GM21423 (cell line): ENCODE data around the gene SNTA1.
"Not testable (repeated sequence)": the region's sequence is repeated elsewhere in the genome, so short reads cannot be mapped to it uniquely, and the experiment has no call there.

Experiments
- ATAC-seq: cut with Tn5 transposase; IDR thresholded peaks from one replicate; pipeline ENCODE4 v1.9.1; 2021; ENCODE audit warnings: mild to moderate bottlenecking, moderate library complexity; ENCODE audit not compliant: unreplicated experiment

The SNTA1 gene

GRCh38 chr20:33466303-33466646, 22.7 kb upstream of the SNTA1 start:
- ATAC-seq: no peak

- ATAC-seq: no peak
Observed at GRCh38 chr20:33465481-33466302, 22.1 kb upstream of the SNTA1 start.

DNA sequence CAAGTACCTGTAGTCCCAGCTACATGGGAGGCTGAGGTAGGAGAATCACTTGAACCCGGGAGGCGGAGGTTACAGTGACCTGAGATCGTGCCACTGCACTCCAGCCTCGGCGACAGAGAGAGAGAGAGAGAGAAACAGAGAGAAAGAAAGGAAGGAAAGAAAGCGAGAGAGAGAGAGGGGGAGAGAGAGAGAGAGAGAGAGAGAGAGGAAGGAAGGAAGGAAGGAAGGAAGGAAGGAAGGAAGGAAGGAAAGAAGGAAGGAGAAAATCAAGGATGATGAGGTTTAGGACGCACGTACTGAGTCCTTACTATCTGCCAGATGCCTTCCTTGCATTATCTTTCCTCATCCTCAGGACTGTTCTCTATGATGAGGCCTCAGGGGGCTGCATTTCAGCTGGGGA, 21.2 kb upstream of the SNTA1 start:
- ATAC-seq: not testable (repeated sequence)

DNA sequence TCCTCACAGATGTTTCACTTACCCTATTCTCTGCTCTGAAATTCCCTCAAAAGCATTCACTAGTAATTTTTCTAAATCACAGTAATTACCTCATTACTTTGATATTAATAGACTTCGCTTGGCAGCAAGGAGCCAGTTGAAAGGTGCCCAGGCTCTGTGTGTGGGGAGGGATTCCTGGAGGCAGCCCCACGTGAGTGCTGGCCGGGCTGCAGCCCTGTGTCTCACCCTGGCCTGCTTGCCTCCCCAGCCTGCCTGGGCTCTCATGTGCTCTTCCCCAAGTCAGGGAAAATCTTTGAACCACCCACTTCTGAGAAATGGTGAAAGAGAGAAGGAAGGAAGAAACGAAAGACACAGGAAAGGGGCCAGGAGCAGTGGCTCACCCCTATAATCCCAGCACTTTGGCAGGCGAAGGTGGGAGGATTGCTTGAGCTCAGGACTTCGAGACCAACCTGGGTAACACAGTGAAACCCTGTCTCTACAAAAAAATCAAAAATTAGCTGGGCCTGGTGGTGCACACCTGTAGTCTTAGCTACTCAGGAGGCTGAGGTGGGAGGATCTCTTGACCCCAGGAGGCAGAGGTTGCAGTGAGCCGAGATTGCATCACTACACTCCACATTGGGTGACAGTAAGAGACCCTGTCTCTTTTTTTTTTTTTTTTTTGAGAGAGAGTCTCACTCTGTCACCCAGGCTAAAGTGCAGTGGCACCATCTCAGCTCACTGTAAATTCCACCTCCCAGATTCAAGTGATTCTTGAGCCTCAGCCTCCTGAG, 20.0 kb upstream of the SNTA1 start:
- no peak for ATAC-seq

DNA sequence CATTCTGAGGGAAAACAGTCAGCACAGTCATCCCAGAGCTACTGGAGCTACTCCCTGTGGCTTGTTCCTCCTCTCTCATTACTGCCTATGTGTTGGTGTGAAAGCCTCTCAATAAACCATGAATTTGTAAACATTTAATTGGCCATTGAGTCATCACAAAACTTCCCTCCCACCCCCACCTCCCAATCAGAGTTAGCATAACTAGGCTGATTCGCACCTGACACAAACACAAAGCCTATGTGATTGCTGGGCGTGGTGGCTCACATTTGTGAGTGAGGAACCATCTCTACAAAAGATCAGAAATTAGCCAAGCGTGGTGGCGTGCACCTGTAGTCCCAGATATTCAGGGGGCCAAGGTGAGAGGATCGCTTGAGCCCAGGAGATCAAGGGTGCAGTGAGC, 17.1 kb upstream of the SNTA1 start:
- no peak for ATAC-seq

GRCh38 chr20:33459599-33459998, 16.0 kb upstream of the SNTA1 start:
- ATAC-seq: no peak

- not testable (repeated sequence) for ATAC-seq
Observed at GRCh38 chr20:33456916-33457642, 13.5 kb upstream of the SNTA1 start.

DNA sequence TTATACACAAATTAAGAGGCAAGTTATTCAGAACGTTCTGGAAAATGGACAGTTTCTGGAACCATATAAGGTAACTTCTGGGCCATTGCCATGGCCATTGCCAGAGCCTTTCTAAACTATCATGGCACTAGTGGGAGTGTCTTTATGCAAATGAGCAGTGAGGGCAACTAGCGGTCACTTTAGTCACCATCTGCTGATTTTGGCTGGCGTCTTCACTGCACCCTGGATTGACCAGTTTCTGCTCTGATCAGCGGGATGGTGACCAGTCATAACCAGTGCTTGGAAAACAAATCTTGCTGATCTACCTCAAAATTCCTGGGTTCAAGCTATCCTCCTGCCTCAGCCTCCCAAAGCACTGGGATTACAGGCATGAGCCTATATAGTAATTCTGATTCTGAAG, 7.3 kb upstream of the SNTA1 start:
- ATAC-seq: no peak

DNA sequence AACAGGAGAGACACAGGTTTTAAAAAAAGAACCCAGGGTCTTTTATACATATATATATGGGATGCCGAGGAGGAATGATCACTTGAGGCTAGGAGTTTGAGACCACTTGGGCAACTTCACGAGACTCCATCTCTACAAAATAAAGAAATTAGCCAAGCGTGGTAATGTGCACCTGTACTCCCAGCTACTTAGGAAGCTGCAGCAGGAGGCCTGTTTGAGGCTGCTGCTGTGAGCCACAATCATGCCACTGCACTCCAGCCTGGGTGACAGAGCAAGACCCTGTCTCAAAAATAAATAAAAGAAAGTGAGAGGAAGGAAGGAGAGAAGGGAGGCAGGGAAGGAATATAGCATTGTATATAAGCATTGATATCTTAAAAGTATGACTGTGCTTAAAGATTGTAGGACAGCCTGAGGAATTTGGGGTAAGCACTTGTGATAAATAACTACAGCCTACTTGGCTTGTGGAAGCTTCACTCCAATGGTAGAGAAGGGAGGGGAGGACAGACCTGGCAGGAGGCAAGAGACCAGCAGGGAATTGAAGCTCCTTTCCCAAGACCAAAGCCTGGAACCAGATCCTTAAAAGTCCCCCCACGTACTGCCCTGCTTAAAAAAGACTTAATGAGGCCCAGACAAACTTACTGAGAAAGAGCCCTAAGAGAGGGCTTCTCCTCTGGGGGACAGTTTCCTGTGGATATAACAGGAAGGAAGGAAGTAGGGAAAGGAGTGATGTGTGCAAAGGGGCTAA, 2.5 kb upstream of the SNTA1 start:
- ATAC-seq: no peak

DNA sequence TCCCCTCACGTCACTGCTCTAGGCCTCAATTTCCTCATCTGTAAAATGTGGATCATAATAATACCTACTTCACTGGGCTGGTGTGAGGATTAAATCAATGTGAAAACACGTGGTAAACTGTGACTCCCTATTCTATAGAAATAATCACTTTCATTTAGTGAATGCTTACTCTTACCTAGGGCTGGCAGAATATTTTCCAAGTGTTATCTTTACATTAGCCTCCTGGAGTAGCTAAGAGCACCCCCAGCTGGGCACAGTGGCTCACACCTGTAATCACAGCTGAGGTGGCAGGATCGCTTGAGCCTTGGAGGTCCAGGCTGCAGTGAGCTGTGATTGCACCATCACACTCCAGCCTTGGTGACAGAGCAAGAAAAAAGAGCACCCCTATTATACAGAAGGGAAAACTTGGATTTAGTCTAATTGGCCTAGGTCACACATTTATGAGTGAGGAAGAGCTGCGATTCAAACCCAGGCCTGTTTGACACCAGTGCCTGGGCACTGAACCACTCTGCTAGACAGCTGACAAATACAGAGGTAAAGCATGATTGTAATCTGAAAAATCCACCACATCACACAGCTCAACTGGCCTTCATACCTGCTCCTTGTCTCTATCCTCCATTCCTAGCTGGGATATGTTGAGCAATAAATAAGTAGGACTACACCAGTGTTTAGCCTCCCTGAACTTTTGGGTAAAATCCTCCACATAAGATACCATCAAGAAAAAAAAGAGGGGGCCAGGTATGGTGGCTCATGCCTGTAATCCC, 1.4 kb upstream of the SNTA1 start:
- ATAC-seq: no peak

DNA sequence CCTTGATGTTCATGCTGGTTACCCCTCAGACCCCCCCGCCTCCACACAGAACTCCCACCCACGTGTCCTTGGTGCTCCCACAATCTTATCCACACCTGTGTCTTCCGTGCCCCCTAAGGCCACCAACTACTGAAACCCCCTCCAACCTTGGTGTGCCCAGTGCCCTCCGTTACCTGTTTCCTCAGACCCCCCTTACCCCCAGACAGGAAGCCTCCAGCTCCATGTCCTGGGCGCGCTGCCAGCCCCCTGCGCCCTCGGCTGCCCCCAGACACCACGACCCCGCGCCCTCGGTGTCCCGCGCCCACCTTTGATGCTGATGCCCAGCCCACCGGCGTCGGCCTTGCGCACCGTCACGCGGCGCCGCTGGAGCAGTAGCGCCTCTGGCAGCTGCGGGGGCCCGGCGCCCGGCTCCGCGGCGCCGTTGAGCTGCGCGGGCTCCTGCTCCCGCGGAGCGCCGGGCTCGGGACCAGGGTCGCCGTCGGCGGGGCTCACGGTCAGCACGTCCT, 504 bp downstream of the SNTA1 start:
- ATAC-seq: peak; percentile 21

DNA sequence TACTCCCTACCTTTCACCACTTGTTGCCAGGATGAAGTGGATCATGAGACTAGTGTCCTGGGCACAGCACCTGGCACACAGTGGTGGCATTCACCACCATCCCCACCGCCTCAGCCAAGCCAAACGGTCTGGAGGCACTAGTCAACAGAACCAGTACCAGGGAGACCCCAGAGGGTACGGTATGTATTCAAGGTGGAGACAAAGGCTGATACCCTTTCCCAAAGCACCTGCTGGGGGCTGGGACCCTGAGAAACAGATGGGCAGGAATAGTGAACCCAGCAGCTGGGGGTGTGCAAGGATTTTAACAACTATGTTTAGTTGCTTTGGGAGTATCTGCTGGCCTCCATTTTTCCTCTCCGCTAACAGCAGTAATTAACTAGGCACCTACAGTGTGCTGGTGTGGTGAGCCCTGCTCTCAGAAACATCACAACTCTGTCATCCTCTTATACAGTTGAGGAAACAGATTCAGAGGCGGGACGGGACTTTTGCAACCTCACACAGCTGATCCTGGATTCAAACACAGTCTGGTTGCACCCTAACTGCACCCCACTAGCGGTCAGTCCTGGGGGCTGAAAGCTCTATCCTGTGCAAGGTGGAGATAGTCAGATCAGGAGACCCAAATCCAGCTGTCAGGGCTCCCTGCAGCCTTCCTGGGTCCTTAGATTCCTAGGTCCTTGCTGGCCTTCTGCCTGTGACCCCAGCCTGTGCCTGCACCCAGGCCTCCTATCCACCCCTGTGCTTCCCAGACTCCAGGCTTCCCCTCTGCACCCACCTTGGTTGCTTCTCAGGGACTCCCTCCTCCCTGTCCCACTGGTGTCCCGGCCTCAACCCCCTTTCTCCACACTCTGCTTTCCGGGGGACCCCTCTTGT, 1.2 kb downstream of the SNTA1 start:
- ATAC-seq: no peak

- ATAC-seq: no peak
Observed at GRCh38 chr20:33441142-33441955, 2.2 kb downstream of the SNTA1 start.

GRCh38 chr20:33440562-33440961, 3.0 kb downstream of the SNTA1 start:
- not testable (repeated sequence) for ATAC-seq

- no peak for ATAC-seq
Observed at GRCh38 chr20:33438481-33438880, 5.1 kb downstream of the SNTA1 start.

DNA sequence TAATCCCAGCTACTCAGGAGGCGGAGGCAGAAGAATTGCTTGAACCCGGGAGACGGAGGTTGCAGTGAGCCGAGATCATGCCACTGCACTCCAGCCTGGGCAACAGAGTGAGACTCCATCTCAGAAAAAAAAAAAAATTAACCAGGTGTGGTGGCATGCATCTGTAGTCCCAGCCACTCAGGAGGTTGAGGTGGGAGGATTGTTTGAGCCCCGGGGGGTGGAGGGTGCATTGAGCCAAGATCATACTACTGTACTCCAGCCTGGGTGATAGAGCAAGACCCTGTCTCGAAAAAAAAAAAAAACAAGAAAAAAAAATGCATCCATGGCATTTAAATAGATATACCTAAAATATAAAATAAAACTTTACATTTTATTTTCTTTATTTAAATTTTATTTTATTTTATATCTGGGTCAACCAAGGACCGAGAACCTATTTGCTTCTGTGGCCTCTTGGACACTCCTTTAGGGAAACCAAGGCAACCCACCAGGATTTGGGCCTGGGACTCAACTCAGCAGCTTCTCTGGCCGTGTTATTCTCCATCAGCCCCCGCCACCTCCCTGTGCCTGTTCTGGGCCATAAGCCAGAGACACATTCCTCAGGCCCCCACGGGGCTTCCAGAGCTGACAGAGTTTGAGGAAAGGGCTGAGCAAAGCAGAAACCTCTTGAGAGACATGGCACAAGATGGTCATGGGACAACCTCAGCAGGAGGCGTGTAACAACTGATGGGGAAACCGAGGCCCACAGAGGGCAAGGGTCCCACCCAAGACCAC, 6.2 kb downstream of the SNTA1 start:
- ATAC-seq: no peak

DNA sequence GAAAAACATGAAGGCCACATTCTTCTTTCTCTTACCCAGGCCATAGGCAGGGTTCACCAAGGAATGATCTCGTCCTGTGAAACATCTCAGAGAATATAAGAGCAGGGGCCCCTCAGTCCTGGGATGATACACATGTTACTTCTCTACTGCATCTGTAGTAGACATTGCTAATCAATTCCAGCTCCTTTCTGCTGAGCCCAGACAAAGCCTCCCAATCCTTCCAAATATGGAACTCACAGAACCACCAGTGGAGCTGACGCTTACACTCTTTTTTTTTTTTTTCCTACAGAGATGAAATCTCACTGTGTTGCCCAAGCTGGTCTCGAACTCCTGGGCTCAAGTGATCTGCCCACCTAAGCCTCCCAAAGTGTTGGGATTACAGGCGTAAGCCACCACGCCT, 9.1 kb downstream of the SNTA1 start:
- no peak for ATAC-seq
